HG03280 (cell line): ENCODE results near the gene DDX51.

ENCODE experiments used
- ATAC-seq: cut with Tn5 transposase; IDR thresholded peaks from one replicate; pipeline ENCODE4 v1.9.1; 2021; ENCODE audit warnings: mild to moderate bottlenecking, moderate library complexity; ENCODE audit not compliant: unreplicated experiment

Gene DDX51

DNA sequence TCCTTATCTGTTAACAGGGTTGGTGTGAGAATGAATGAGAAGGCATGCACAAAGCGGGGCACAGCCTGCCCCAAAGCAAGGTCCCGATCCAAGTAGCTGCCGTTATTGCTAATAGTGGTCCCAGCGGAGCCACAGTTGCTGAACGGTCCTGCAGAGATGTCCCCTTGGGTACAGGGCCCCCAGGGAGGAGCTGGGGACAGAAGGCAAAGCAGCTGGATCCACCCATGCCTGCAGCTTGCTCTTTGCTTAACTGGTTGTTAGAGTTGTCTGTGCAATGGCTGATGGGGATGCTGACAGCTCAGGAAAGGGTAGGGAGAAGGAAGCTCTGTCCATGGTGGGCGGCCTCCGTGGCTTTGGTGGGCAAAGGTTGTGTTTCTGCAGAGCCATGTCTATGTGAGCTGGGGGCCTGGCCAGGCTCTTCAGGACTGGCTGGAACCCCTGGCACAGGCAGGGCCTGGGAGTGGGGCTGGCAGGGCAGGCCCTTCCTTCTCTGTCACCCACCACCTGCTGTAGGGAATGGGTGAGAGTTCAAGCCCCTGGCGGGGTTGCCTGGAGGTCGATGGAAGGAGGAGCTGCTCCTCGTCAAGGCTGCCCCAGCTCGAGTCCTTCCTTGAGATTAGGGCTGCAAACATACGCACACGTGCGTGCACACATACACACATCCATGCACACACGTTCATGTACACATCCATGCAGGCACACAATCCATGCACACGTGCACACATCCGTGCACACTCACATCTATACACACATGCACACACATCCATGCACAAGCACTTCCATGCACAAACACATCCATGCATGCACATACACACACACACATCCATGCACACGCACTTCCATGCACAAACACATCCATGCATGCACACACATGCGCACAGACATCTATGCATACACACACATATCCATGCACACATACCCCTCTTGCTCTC, 35.6 kb upstream of the DDX51 start:
- no peak for ATAC-seq

DNA sequence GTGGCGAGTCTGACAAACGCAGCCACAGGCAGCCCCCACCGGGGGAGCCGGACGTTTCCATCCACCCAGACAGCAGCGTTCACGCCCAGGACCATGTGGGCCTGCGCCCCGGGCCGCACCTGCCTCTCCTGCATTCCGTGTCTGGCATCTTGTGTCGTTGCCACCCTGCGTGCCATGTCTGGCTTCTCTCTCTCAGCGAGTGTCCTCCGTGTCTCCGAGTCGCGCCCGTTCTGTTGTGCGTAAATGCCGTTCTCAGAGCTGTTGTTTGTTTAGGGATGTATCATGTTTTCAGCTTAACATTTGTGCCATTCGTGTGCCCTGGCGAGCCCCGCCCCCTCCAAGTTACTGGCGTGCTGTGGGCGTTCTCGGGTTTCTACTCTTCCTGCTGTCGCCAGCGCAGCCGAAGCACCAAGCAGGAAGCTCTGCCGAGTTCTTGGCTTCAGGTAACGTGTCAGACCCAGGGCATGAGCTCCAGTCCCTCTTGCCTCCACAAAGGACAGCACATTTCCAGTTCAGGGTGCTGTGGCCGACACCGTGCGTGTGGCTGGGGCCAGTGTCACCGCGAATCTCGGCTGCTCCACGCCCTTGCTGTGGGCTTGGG, 34.8 kb upstream of the DDX51 start:
- ATAC-seq = no peak

DNA sequence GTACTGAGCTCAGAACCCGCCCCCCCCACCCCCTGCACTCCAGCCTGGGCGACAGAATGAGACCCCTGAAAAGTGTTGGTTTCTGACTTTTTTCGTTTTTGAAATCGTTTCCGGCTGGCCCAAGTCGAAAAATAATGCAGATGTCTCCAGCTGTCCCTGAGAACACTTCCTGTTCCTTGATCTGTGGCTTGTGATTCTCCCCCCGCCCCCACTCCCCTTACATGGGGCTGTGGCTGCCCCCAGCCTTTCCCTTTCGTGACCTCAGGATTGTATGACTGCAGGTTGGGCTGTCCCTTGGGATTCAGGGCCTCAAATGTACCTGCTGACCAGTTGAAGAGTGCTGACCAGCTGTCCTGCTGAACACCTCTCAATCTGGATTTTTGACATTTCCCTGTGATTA, 34.2 kb upstream of the DDX51 start:
- no peak for ATAC-seq

DNA sequence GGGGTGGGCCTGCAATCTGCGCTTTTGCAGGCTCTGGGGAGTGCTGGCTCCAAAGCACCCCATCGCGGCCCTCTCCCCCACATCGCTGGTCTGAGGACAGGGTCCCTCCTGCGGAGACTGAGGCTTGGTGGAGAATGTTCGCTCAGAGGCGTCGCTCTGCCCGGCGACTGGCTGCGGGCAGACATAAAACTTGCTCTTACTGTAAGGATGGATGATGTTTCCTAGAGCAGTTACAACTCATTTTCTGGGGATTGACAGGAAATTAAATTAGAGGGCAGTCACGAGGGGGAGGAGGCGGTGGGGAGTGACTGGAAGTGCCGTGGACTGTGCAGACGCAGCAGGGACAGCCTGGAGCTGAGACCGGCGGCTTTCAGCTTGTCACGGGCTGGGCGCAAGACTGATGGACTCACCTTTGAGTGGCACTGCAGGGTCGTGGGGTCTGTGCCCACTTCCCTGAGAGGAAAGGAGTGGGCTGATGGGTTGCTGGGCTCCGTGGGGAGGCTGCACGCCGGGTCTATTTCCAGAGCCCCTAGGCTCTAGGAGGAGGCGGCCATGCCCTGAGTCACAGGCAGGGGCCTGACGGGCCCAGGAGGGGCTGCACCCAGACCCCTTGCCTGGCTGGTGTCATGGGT, 32.9 kb upstream of the DDX51 start:
- no peak for ATAC-seq

DNA sequence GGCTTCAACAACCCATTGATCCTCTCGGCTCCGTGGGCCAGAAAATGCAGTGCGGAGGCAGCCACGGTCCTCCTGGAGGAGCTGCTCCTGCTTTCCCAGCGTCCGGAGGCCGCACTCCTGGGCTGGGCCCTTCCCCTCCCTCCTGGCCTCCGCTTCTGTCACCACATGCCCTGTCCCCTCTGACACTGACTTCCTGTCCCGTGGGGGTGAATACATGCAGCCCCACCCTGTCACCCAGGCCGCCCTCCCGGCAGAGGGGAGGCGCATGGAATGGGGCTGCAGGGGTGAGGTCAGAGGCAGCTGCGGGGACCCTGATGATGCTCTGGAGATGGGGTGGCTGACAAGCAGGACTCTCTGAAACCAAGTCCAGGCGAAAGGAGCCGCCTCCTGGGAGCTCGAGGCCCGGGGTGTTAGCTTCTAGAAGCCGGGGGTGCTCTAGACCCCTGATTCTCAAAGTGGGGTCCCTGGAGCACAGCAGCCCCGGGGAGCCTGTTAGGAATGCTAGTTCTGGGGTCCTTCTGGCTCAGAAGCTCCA, 32.3 kb upstream of the DDX51 start:
- ATAC-seq = no peak

DNA sequence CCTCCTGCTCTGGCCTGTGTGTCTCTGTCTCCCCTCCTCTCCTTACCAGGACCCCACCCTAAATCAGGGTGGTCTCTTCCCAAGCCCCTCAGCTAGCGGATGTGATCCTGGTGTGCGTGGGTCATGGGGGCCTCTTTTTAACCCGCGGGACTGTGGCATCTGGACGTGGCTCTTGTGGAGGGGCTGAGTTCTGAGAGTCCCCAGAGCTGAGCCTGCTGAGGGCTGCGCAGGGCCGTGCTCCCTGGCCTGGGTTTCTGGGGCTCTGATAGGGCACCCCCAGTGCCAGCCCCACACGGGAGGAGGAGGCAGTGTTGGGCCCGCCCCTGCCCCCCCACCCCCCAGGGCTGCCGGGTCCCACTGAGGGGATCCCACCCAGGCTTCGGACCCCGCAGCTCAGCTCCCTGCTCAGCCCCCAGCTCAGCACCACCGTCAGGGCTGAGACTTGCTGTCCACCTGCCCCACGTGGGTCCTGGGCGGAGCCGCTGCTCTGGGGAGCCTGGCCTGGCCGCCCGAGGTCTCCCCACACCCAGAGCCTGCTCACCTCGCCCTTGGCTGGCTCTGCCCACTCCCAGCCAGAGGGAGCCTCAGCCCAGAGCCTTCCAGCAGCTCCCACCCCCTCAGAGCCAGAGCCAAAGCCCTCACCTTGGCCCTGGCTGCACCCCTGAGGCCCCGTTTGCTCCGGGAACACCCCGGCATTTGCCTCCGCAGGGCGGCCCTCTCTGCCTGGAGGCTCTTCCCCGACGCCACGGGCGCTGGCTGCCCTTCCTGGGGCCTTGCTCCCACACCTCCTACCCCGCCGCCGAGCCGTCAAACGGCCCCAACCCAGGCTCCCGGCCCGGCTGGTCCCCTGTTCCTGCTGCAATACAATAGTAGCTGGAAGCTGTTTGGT, 31.6 kb upstream of the DDX51 start:
- no peak for ATAC-seq

DNA sequence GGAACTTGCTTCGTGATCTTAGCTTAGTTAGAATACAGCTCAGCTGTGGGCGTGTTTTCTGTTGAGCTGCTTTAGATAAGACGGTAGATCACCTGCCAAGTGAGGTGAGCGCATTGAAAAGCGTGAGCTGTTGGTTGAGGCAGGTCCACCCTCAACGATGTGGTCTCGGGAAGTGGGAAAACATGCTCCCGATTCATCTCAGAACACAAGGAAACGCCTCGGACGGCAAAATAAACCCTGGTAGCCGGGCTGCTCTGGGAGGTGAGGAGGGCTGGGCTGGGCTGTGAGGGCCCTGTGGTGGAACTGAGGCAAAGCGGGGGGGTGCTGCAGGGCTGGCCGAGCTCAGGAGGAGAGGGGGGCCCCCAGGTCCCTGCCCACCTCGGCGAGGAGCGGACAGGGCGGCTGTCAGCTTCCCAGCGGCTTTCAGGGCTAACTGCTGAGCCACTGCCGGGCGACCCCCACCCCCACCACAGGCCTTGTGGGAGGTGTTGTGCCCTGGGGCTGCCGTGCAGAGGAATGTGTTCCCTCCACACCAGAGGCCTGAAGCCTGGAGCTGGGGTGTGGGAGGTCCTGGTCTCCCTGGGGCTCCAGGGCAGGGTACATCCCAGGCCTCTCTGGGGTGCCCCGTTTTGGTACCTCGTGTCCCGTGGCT, 30.8 kb upstream of the DDX51 start:
- ATAC-seq = no peak

DNA sequence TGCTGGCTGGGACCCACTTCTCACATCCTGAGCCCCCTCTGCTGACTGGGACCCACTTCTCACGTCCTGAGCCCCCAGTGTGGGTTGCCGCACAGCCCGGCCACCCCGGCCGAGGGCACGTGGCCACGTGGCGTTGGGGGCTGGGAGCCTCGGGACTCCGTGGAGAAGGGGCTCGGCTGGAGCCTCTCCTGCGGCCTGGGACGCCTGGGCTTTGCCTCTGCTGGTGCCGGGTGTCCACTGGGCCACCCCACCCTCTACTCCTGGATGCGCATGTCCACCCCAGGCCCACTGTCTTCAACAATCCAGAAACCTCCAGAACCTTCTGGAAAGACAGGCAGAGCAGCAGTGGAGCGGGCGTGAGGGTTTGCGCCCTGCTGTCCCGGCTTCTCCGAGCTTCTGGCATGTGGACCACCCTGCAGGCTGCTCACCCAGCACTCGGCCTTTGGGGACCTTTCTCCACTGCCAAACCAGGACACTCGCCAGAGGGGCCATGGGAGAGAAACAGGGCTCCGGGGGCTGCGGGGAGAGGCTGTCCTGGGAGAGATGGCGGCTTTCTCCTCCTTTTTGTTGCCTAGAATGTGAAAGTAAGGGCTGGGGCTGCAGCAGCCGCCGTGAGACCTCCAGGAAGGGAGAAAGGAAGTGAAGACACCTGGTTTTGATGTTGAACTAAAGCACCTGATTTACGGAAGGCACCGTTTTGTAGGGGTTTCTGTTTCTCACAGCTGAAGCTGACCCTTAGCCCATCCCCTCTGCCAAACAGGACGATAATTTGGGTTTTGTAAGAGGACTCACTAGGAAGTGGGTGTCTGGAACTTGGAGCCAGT, 30.1 kb upstream of the DDX51 start:
- ATAC-seq = no peak

DNA sequence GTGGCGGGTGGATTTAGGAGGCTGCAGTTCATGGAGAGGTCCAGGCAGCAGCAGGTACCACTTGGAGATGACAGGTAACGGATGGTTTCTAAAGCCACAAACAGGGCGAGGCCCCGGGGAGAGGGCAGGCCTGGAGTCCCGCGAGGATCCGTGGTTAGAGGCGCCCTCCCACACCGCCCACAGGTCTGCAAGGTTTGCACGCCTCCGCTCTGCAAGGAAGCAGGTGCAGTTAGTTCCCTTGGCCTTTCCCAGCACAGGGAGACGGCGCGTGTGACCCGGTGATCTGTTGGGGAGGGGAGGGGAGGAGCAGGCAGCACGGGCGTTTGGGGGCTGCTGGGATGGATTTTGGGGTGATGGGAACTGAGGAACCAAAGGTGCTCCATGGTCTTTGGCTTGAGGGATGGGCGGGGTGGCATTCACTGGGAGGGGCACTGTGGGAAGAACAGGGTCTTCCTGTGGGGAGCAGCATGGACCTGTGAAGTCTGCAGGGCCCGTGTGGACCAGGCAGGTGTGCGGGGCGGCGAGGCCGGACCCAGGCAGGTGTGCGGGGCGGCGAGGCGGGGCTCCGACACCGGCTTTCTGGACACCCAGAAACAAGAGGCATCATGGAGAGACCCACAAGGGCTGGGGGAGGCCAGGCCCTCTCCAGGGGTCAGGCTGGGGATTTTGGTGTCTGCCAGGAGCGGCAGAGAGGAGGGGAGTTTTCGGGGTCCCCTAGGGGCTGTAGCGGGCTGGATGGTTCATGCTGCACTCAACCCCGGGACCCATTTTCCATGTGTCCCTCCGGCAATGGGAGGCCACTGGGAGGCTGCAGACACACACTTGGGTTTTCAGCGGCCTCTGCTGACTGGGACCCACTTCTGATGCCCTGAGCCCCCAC, 29.3 kb upstream of the DDX51 start:
- no peak for ATAC-seq

DNA sequence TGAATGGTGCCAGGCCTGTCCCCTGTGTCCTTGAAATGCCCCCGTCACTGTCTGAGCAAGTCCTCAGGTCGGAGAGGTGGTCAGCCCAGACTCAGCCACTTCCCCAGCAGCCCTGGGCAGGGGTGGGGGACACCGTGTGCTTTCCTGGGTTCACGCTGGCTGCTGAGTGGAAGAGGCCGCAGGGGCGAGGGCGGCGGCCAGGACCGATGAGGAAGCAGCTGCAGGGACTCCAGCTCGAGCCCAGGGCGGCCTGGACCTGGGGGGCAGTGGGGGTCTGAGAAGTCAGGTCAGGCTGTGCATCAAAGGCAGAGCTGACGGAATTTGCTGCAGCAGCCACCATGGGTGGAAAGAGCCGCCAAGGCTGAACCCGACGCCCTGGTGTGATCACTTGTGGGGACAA, 28.5 kb upstream of the DDX51 start:
- no peak for ATAC-seq

DNA sequence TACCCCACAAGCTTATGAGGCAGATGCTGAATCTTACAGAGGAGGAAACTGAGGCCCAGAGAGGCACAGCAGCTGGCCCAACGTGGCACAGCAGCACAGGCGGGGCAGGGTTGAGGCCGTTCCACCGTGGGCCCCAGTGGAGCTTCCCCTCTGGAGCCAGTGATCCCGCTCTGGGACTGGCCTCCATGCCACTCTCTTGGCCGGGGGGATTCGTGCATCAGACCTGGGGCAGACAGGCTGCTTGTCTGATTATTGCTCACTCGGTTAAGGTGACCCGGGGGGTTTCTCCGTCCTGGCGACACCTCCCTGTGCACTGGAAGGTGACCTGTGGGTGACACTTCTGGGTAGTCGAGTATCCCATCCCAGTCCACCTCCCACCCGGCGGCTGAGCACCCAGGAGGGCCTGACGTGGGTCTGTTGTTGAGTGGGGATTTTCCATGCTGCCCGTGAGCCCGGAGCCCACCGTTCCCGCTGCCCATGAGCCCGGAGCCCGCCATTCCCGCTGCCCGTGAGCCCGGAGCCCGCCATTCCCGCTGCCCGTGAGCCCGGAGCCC, 27.9 kb upstream of the DDX51 start:
- no peak for ATAC-seq

DNA sequence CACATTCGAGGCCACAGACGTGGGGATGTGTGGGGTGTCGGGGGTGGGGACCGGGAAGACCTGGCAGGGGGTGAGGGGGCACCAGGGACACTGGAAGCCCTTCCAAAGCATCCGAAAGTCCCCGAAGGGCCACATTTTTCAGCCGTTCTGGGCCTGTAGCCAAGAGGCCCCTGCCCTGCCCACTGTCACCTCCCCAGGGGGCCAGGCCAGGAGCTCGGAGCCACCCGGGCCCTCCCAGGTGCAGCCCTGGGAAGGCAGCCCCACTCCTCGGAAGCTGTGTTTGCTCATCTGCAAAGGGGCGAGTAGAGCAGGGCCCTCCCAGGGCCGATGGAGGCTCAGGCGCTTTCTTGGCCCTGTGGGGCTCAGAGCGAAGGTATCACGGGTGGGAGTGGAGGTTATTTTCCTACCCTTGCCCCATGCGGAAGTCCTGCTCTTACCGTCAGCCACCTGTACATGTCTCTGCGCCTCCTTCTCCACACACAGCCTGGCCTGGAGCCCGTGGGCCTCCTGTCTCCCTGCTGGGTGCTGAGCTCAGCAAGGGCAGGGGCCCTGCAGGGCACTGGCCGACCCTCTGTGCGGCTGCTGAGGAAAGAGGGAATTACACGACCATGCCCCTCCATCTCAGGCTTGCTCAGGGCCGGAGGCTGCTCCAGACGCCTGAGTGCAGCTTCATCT, 27.3 kb upstream of the DDX51 start:
- ATAC-seq = no peak

DNA sequence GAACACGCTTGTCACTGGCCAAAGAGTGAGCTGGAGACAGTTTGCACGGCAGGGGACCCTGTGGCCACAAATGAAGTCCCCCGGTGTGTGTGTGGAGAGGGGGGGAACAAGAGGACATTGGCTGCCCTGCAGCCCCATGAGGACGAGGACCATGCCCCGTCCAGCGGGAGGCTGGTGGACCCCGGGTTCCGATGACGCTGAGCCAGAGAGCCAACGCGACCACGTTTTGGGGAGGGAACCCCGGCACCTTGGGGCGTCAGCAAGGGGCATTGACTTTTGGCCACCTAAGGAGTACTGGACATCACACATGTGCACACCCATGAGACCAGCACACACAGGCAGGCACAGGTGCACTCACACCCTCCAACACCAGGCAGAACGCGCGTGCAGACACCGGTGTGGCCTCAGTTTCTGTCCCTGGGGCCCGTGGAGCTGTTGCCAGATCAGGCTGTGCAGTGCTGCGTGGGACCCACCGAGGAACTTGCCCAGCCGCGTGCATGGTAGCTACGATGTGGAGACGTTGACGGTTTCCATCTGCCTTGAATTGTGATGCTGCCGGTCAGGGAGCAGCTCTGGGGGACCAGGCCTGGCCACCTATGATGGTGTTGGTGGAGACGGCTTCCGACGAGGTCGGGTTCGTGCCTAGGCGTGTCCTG, 26.6 kb upstream of the DDX51 start:
- ATAC-seq = no peak

DNA sequence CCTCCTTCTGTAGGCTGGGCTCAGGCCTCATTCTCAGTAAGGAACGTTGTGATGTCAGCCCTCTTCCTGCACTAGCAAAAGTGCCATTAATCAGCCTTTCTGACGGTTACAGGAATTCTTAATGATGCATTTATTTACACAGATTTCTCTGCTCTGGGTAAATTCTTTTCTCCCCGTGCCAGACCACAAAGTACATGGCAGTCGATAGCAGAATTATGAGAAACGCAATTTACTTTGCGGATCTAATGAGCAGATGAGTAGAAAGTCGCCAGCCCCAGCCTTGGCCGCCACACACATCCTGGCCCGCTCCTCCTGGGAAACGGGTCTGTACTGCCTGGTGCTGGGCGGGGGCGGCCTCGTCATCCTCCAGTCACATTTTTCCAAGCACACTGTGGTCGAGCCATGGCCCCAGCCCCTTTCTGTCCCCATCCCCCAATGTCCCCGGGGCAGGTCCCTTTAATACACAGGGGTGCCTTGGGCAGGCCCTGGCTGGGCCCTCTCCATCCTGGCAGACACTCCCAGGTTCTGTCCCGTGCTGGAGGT, 26.0 kb upstream of the DDX51 start:
- ATAC-seq = no peak

DNA sequence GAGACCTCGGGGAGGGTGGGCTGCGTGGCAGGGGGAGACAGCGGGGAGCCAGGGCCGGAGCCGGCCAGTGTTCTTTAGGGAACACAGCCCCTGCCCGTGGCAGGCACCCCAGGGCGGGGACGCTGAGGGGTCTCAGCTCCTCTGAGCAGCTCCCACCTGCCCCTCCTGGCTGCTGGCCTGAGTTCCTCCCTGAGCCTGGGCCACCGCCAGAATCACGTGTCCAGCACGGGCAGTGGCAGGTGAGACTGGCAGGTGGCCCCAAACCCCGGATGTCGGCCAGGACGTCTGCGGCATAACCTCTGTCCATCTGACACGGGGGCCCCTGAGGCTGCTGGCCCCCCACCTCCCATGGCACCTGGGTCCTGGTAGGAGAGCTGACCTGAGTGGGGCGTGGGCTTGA, 25.3 kb upstream of the DDX51 start:
- no peak for ATAC-seq

DNA sequence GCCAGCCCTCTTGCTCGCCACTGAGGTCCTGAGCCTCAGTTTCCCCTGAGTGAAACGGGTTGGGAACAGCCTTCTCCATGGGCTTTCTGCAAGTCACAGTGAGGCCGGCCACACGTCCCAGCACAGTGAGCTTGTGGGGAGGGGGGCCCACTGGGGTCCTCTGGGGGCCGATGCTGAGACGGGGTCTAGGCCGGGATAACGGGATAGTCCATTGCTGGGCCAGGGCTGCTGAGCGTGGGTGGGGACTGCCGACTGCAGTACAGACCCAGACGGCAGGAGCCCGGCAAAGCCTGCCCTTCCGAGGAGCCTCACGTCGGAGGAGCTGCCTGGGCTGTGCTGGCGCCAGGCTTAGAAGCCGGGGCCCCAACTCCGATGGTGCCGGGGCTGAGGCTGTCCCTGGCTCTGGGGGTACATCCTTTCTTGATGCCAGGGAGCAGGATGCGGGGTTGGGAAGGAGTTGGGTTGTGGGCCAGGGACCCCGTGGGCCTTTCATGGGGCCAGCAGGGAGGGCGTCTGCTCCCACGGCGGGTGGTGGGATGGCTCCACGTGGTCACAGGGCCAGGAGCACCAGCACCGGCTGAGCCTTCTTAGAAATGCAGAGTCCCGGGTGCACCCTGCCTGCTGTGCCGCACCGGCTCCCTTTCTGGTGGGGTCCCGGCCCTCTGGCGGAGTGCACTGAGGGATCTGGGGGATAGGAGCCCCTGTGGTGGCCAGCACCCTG, 24.4 kb upstream of the DDX51 start:
- ATAC-seq = no peak
